Sigmoid colon (tissue), 4 donors: Measurements from ENCODE around the gene CADM2.

Experiments
- CTCF ChIP-seq, 4 experiments: fragments of 450-650 bp in 3 of 4; fragments of 200-600 bp in 1 of 4; IDR thresholded peaks; one replicate each; pipeline ENCODE4 v1.5.1; 2016 to 2019; ENCODE audit warnings: antibody characterized with exemption in 4 of 4, mild to moderate bottlenecking in 3 of 4, moderate library complexity in 2 of 4
- EP300 ChIP-seq, 4 donors: sonication (generic); formaldehyde crosslinking; IDR thresholded peaks; one replicate each; pipeline ENCODE4 v1.6.1; 2017; ENCODE audit warnings: antibody characterized with exemption in 4 of 4
- POLR2A ChIP-seq, 2 donors: fragments of 450-650 bp; IDR thresholded peaks; one replicate each; pipeline ENCODE4 v1.6.1; 2016; ENCODE audit warnings: antibody characterized with exemption in 2 of 2, mild to moderate bottlenecking in 2 of 2, moderate library complexity in 2 of 2
- POLR2AphosphoS5 ChIP-seq, 4 donors: sonication (generic); formaldehyde crosslinking; IDR thresholded peaks; one replicate each; pipeline ENCODE4 v1.6.1; 2017; ENCODE audit warnings: antibody characterized with exemption in 4 of 4

DNA sequence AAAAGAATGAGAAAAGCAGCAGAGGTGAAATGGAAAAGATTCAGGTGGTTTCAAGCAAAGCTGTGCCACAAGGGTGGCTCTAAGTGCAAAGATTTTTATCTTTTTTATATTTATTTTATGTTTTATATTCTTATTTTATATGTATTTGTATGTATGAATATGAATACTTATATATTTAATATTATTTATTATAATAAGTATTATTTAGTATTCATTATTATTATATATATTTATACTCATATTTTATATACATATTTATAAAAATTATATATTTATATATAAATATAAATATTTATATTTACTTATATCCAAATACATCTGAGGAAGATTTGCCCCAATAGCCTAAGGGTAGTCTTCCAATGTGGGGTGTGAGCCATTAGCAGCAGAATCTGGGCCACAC lies 1002.0 kb downstream of the CADM2 start:
- TF ChIP-seq EP300 (IDR thresholded peaks at IDR 0.05) (no peak), CTCF (IDR thresholded peaks at IDR 0.05) (no peak), POLR2AphosphoS5 (IDR thresholded peaks at IDR 0.05) (no peak), POLR2A (IDR thresholded peaks at IDR 0.05) (no peak)
